ENCODE measurements around the gene AK2. TPM values are rescaled to one million over a fixed set of nuclear protein-coding genes. Genes with fewer than 3 reads are reported as not detected.
A peak's percentile ranks its signal among the peaks of the same experiment; 100 is the strongest.

AK2 gene
- total RNA-seq, 4 donors from 2014 or later: 70.2 to 108 (median 80.7) TPM

DNA sequence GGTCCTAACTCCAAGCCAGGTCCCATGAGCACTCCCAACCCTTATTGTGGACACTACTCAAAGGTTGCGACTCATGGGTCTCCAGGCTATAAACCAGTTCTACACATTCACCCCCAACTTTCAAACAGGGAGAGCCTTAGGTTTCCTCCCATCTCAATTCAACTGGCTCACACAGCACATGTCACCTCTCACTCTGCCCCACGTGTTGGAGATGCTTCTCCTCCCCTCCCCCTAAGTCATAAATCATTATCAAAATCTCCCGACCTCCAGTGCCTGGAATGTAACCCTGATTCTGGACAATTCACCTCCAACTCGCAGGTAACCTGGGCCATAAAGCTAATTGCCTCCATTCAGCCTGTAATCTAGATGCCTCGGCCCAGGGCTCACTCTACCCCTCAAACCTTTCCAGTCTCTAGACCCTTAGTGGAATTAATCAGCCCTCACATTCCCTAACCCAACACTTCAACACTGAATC is 595 bp downstream of the AK2 start:
- TF ChIP-seq POLR2A (IDR thresholded peaks at IDR 0.05; ENCODE audit: low read depth): no peak
- TF ChIP-seq, protein P1, sequence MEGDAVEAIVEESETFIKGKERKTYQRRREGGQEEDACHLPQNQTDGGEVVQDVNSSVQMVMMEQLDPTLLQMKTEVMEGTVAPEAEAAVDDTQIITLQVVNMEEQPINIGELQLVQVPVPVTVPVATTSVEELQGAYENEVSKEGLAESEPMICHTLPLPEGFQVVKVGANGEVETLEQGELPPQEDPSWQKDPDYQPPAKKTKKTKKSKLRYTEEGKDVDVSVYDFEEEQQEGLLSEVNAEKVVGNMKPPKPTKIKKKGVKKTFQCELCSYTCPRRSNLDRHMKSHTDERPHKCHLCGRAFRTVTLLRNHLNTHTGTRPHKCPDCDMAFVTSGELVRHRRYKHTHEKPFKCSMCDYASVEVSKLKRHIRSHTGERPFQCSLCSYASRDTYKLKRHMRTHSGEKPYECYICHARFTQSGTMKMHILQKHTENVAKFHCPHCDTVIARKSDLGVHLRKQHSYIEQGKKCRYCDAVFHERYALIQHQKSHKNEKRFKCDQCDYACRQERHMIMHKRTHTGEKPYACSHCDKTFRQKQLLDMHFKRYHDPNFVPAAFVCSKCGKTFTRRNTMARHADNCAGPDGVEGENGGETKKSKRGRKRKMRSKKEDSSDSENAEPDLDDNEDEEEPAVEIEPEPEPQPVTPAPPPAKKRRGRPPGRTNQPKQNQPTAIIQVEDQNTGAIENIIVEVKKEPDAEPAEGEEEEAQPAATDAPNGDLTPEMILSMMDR (IDR thresholded peaks at IDR 0.05): no peak
- no peak for TF ChIP-seq POLR2AphosphoS5 (IDR thresholded peaks at IDR 0.05)
- TF ChIP-seq EP300 (IDR thresholded peaks at IDR 0.05): no peak
- Histone ChIP-seq H3K36me3 (peaks cover 0 to 8% (median 0%) of the 10 kb centered on the region in 4 donors), H3K4me1 (peaks cover 20 to 53% (median 38%) of the 10 kb centered on the region in 4 donors), H3K4me3 (peak overlapping the region; percentile 84 to 94 (median 93)), H3K27me3 (no peaks in the 10 kb centered on the region), H3K9me3 (no peaks in the 10 kb centered on the region), H3K27ac (replicated peaks in 1 of 4) (peak overlapping the region; percentile 79 to 86 (median 83))
- DNase-seq (ENCODE audit: extremely low spot score): no peak
- intact Hi-C loops (cut with DNase I): no loop called here
- 17% methylated on average over 5 of the region's 5 CpGs for WGBS

DNA sequence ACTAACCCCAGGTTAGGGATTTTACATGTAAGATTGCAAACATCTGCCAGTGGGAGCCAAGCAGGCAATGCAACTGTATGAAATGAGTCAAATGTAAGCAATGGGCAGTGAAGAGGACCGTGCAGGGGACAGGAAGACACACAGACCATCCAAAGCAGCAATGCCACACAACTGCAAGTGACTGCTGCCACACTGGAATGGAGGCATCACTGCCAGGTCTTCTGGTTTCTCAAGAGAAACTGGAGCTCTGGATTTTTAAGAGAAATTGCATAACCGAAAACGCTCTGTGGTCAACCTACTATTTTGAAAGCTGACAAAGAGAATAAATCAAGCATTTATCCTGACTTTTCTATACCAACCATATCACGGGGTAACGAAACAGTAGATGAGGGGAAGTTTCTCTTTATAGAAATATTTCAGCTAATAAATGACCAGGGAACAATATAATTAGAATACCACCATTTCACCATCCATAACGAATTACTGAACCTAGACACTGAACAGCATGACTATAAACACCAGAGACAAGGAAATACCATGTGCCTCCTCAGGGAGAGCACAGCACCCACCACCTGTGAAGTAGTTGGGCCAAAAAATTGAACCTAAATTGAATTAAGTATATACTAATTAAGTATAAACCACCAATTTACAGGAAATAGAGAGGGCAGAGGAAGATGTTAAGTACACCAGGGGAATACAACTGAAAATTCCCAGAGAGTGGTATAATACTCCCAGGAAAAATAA is 4.4 kb downstream of the AK2 start:
- Histone ChIP-seq H3K9me3 (no peaks in the 10 kb centered on the region), H3K27ac (replicated peaks in 1 of 4) (no peak overlapping the region), H3K27me3 (no peaks in the 10 kb centered on the region), H3K4me1 (peaks cover 44 to 64% (median 48%) of the 10 kb centered on the region in 4 donors), H3K36me3 (peaks cover 0 to 32% (median 3%) of the 10 kb centered on the region in 4 donors), H3K4me3 (no peak overlapping the region)
- DNase-seq (ENCODE audit: extremely low spot score): no peak
- 69% methylated on average over 6 of the region's 6 CpGs for WGBS
- no peak for TF ChIP-seq POLR2AphosphoS5 (IDR thresholded peaks at IDR 0.05)
- TF ChIP-seq, protein P1 (IDR thresholded peaks at IDR 0.05): no peak
- no peak for TF ChIP-seq EP300 (IDR thresholded peaks at IDR 0.05)
- TF ChIP-seq POLR2A (IDR thresholded peaks at IDR 0.05; ENCODE audit: low read depth): no peak
- intact Hi-C loops (cut with DNase I): no loop called here

DNA sequence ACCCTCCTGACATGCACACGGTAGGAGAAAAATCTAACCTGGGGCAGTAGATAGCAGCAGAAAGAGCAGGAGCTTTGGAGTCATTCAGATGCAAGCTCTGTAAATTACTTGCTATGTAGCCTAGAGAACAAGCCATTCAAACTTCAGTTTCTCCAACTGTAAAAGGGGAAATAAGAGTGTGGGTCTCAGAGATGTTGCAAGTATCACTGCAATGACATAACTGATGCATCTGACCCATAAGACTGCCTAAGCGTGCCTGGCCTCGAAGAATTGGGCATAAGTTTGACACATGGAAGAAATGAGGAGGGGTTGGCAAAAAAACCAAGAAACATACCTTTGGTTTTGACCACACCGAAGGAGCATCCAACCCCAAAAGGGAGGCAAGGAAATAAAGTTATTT is 5.2 kb downstream of the AK2 start:
- 85% methylated on average over 4 of the region's 4 CpGs for WGBS
- TF ChIP-seq, protein P1 (IDR thresholded peaks at IDR 0.05): no peak
- TF ChIP-seq POLR2AphosphoS5 (IDR thresholded peaks at IDR 0.05) (no peak), EP300 (IDR thresholded peaks at IDR 0.05) (no peak), POLR2A (IDR thresholded peaks at IDR 0.05; ENCODE audit: low read depth) (no peak)
- peaks cover 41 to 70% (median 48%) of the 10 kb centered on the region in 4 donors for H3K4me1 ChIP-seq

DNA sequence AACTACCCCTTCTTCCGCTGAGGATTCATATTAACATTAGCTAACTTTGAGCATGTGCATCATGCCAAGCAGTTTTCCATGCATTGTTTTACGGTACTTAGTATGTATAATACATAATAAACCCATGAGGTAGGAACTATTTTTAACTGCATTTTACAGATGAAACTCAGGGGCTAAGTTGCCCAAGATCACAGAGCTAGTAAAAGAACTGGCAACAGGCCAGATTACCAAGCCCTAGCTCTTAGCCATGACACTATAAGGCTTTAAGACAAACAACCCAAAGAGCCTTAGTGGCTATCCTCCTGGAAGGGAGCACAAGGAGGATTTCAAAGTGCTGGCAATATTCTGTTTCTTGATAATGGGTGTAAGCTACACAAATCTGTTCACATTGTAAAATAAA is 6.1 kb downstream of the AK2 start:
- Histone ChIP-seq H3K4me3 (no peak overlapping the region), H3K9me3 (no peaks in the 10 kb centered on the region), H3K27me3 (no peaks in the 10 kb centered on the region), H3K36me3 (peaks cover 0 to 32% (median 3%) of the 10 kb centered on the region in 4 donors), H3K4me1 (peaks cover 34 to 64% (median 46%) of the 10 kb centered on the region in 4 donors), H3K27ac (replicated peaks in 1 of 4) (no peak overlapping the region)
- 79% methylated on average over 2 of the region's 2 CpGs for WGBS
- intact Hi-C loops (cut with DNase I): no loop called here
- no peak for DNase-seq (ENCODE audit: extremely low spot score)
- no peak for TF ChIP-seq POLR2A (IDR thresholded peaks at IDR 0.05; ENCODE audit: low read depth)
- TF ChIP-seq EP300 (IDR thresholded peaks at IDR 0.05): no peak

More for the DNA sequence above, 5.2 kb downstream of the AK2 start:
- Histone ChIP-seq H3K27ac (replicated peaks in 1 of 4) (no peak overlapping the region), H3K9me3 (no peaks in the 10 kb centered on the region), H3K4me3 (no peak overlapping the region), H3K27me3 (no peaks in the 10 kb centered on the region), H3K36me3 (peaks cover 0 to 32% (median 3%) of the 10 kb centered on the region in 4 donors)
- no peak for DNase-seq (ENCODE audit: extremely low spot score)
- intact Hi-C loops (cut with DNase I): no loop called here

DNA sequence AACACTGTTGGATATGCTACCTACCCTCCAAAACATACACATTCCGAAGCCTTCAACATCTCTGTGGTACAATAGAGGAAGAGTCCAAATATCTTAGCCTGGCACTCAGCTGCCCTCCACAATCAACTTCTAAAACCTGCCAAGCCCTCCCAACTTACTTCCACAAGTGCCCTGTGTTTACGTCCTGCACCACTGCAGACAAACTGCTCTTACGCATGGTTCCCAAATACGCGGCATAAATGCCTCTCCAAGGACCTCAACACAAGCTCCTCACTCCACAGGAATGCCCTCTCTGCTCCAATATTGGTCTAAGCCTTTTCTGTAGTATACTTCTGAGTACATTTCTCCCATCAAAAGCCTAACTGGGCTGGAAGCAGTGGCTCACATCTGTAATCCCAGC is 6.8 kb downstream of the AK2 start:
- H3K27ac ChIP-seq (replicated peaks in 1 of 4): no peak overlapping the region
- DNase-seq (ENCODE audit: extremely low spot score): no peak
- 97% methylated on average over 5 of the region's 5 CpGs for WGBS
- peaks cover 27 to 57% (median 39%) of the 10 kb centered on the region in 4 donors for H3K4me1 ChIP-seq
- intact Hi-C loops (cut with DNase I): no loop called here
- no peaks in the 10 kb centered on the region for H3K9me3 ChIP-seq
- TF ChIP-seq POLR2AphosphoS5 (IDR thresholded peaks at IDR 0.05) (no peak), POLR2A (IDR thresholded peaks at IDR 0.05; ENCODE audit: low read depth) (no peak), EP300 (IDR thresholded peaks at IDR 0.05) (no peak)
- TF ChIP-seq, protein P1 (IDR thresholded peaks at IDR 0.05): no peak
- H3K4me3 ChIP-seq: no peak overlapping the region
- no peaks in the 10 kb centered on the region for H3K27me3 ChIP-seq
- H3K36me3 ChIP-seq: peaks cover 0 to 31% (median 3%) of the 10 kb centered on the region in 4 donors

Measured in esophagus muscularis mucosa (tissue), 4 donors.